ENCODE data around the gene ANGPTL1.

GRCh38 chr1:178877896-178878295 is 7.0 kb upstream of the ANGPTL1 start:
- TF ChIP-seq POLR2A (IDR thresholded peaks at IDR 0.05) = no peak
- TF ChIP-seq, protein P1, sequence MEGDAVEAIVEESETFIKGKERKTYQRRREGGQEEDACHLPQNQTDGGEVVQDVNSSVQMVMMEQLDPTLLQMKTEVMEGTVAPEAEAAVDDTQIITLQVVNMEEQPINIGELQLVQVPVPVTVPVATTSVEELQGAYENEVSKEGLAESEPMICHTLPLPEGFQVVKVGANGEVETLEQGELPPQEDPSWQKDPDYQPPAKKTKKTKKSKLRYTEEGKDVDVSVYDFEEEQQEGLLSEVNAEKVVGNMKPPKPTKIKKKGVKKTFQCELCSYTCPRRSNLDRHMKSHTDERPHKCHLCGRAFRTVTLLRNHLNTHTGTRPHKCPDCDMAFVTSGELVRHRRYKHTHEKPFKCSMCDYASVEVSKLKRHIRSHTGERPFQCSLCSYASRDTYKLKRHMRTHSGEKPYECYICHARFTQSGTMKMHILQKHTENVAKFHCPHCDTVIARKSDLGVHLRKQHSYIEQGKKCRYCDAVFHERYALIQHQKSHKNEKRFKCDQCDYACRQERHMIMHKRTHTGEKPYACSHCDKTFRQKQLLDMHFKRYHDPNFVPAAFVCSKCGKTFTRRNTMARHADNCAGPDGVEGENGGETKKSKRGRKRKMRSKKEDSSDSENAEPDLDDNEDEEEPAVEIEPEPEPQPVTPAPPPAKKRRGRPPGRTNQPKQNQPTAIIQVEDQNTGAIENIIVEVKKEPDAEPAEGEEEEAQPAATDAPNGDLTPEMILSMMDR (IDR thresholded peaks at IDR 0.05) = no peak
